HepG2 (cell line): Measurements from ENCODE around the gene DBN1. TPM values are rescaled to one million over a fixed set of nuclear protein-coding genes. Genes with fewer than 3 reads are reported as not detected.

Experiments used
- FOXC1 ChIP-seq: sonication (generic); formaldehyde crosslinking; IDR thresholded peaks from 2 replicates; pipeline ENCODE4 v1.8.0; 2022; ENCODE audit warnings: mild to moderate bottlenecking, missing genetic modification reagents, borderline replicate concordance
- HNF1A ChIP-seq, 2 experiments: sonication (generic) in 1 of 2; formaldehyde crosslinking in 1 of 2; IDR thresholded peaks; 2 replicates each; pipeline versions ENCODE4 v1.4.0 to v1.6.1; 2016 to 2020; ENCODE audit warnings: borderline replicate concordance in 1 of 2, low read depth in 1 of 2, mild to moderate bottlenecking in 1 of 2, missing genetic modification reagents in 1 of 2
- TBL1XR1 ChIP-seq: fragments of 150-350 bp; IDR thresholded peaks from 2 replicates; pipeline ENCODE4 v1.6.1; 2014; ENCODE audit warnings: borderline replicate concordance, low read length; ENCODE audit not compliant: partially characterized antibody
- ZBTB40 ChIP-seq, 2 experiments: fragments of 450-650 bp in 1 of 2; sonication (generic) in 1 of 2; formaldehyde crosslinking in 1 of 2; IDR thresholded peaks; 2 replicates each; pipeline versions ENCODE4 v1.6.1 to v1.8.0; 2016 to 2022; ENCODE audit warnings: antibody characterized with exemption in 1 of 2, mild to moderate bottlenecking in 1 of 2, missing genetic modification reagents in 1 of 2
- ZNF496 ChIP-seq: sonication (generic); formaldehyde crosslinking; IDR thresholded peaks from 2 replicates; pipeline ENCODE4 v1.8.1; 2023; ENCODE audit warnings: mild to moderate bottlenecking, moderate library complexity, missing genetic modification reagents; ENCODE audit not compliant: insufficient replicate concordance
- ZNF687 ChIP-seq: sonication (generic); formaldehyde crosslinking; IDR thresholded peaks from 2 replicates; pipeline ENCODE4 v1.5.1; 2020; ENCODE audit warnings: mild to moderate bottlenecking, missing genetic modification reagents, moderate library complexity
- polyA plus RNA-seq, 8 experiments: library from polyadenylated mRNA; depleted of rRNA in 3 of 8; stranded (reverse) in 7 of 8; unstranded in 1 of 8; fragments of >200 nt; fragmentation: Illumina TruSeq in 4 of 8; extraction: Trizol in 4 of 8; gene quantifications; 2 replicates each; pipeline versions ENCODE4 v1.2.1 to v1.2.3, GENCODE V29; 2011 to 2016; ENCODE audit warnings: low read depth in 4 of 8, missing spikeins in 1 of 8, mixed read lengths in 1 of 8; ENCODE audit not compliant: insufficient read depth in 1 of 8
- total RNA-seq, 5 experiments: library from RNA; depleted of rRNA; stranded (reverse); fragments of >200 nt; fragmentation: Illumina TruSeq; extraction: Trizol; gene quantifications; 2 replicates each; pipeline ENCODE4 v1.2.3, GENCODE V29; 2016; ENCODE audit warnings: low read depth in 1 of 5

Gene DBN1
- total and polyA plus RNA-seq, 2 of the 13 experiments (the other 11 are each of a cell fraction or from before 2014, with no cell fraction given) = 27.0 to 37.3 TPM

GRCh38 chr5:177455036-177455660 lies 18.3 kb downstream of the DBN1 start (continued):
- TF ChIP-seq ZNF687 = peak; percentile 91
- TF ChIP-seq ZNF496 (CRISPR knock-in tag) = no peak
- TF ChIP-seq HNF1A (IDR thresholded peaks at IDR 0.05; ENCODE audit: low read depth) = no peak
- peak; percentile 78 for TF ChIP-seq HNF1A (CRISPR knock-in tag; IDR thresholded peaks at IDR 0.05; ENCODE audit: borderline replicate concordance)
- peak; percentile 49; the same call in 1 of the 2 replicates for TF ChIP-seq FOXC1 (CRISPR knock-in tag)
- no peak for TF ChIP-seq ZBTB40 (IDR thresholded peaks at IDR 0.05)
- peak; percentile 23; the same call in 1 of the 2 replicates for TF ChIP-seq ZBTB40 (CRISPR knock-in tag; IDR thresholded peaks at IDR 0.05)
- TF ChIP-seq TBL1XR1 = no peak
